GOT3 (cell line): ENCODE results near the gene STN1.

Experiments
- DNase-seq: peaks from one replicate; lab custom pipeline; 2025; ENCODE audit warnings: mixed read lengths; lab: John Stamatoyannopoulos, UW

The STN1 gene

DNA sequence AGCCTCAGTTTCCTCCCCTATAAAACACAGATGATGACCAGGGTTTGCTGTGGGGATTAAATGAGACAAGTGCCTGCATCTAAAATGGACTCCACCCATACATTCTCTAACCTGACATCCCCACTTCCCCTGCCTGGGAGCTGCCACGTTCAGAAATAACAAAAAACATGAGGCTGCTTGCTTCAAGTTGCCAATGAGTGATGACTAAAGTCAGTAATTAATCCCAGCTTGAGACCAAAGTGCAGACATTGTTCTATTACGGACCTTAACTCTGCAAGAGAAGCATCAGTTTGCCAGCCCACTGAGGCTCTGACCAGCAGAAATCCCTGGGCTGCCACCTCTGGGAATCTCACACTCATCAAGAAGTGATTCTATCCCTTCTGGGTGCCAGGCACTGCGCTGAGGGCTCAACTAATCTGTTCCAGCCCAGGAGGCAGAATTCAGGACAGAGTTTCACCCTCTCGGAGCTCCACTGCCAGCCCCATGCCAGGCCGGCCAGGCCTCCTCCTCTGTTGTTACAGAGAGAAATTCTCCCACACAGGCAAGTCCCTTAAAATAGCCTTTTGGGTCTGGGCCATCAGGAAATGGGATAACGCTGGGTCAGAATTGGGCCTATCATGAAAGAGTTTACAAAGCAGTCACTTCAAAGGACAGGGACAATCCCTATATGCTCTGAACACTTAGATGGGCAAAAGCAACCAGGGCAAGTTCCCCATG lies 74.0 kb downstream of the STN1 start:
- DNase-seq = no peak

DNA sequence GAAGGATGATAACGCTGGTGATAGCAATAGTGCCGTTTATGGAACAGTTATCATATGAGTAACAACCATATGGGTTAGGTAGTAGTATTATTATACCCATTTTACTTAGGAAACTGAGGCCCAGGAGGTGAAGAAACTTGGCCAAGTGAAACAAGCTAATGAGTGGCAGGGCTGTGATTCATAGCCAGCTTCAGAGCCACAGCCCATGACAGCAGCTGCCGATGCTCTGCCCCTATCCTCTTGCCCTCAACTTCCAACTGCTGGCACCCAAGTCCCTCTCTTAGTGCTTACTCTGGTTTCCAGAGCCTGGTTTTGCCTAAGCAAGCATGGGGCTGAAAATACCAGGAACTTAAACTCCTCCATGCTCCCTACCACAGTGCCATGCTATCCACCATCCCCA lies 74.9 kb downstream of the STN1 start:
- no peak for DNase-seq

DNA sequence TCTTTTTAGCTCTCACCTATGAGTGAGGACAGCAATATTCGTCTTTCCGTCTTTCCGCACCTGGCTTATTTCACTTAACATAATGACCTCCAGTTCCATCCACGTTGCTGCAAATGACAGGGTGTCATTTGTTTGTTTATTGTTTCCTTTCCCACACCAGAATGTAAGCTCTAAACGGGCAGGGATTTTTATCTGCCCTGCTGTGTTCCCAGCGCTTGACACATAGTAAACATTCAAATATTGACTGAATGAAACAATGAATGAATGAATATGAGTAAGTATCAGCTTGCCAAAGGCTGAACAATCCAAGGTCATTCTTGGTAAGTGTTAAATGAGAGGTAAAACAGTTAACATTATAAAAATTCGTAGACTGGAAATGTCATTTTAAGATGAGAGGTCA lies 75.4 kb downstream of the STN1 start:
- no peak for DNase-seq

DNA sequence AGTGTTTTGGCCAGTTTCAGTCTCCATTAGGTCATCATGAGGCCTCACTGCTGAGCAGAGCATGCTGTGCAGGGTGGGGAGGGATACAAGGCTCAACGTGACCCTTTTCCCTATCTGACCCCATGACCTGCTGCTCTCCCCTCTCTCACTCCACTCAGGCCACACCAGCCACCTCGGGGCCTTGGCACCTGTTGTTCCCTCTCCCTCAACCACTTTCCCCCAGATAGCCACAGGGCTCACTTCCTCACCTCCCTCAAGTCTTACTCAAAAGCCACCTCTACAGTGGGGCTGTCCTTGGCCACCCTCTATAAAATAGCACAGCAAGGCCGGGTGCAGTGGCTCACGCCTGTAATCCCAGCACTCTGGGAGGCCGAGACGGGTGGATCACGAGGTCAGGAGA lies 76.5 kb downstream of the STN1 start:
- no peak for DNase-seq

DNA sequence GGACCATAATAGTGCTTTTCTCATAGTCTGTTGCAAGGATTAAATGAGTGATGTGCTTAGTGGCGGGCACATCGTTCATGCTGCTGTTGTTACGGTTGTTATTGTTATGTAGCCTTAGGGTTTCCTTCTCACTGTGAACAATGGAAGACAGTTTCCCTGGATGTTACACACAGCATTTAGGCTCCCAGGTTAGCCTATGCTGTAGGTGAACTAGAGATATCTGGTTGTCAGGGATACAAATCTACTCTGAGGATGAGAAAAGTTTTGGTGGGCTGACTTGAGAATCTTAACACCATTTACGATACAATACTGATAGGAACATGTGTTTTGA lies 77.3 kb downstream of the STN1 start:
- no peak for DNase-seq

DNA sequence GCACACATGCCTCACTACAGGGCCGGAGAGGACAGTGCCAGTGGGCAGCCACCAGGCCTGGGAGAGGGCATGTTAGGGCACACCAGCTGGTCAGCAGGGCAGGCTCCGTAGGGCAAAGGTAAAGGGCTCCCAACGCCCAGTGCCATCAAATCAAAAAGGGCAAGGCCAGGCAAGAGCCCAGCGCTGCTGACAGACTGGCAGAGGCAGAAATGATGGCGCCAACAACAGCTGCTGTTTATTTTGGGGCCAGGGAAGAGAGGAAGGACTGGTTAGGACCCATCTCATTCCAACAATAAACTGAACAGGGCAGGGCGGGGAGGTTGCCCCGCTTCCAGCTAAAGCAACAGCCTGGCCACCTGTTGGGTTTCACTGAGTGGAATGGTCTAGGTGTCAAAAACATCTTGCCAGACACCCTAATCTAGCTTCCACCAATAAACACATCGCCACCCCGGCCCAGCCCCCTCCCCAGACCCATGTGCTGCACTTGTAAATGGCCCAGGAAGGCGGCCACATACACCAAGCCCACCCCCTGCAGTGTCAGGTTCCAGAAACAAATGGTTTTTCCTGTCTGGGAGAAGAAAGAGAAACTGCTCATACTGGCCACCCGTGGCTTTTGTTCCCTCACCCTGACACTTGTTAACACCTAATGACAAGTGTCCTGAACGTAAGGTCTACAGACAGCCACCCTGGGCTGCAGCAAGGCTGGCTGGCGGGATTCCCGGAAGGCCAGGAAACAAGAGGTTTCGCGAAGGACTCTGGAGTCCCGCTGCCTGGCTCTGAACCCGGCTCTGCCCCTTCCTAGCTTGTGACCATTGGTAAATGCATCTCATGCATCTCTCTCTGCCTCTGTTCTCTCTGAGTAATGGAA lies 77.9 kb downstream of the STN1 start:
- no peak for DNase-seq

DNA sequence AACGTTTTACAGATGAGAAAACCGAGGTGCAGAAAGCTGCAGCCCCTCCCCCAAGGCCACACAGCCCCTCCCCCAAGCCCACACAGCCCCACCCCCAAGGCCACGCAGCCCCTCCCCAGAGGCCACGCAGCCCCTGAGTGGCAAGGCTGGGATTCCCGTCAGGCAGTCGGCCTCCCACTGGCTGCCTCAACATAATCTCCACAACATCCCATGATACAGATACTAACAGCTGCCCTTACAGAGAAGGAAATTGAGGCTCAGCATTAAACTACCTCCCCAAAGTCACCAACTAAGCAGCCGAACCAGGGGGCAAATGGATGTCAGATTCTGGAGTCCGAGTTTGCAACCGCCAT lies 78.5 kb downstream of the STN1 start:
- DNase-seq = no peak

DNA sequence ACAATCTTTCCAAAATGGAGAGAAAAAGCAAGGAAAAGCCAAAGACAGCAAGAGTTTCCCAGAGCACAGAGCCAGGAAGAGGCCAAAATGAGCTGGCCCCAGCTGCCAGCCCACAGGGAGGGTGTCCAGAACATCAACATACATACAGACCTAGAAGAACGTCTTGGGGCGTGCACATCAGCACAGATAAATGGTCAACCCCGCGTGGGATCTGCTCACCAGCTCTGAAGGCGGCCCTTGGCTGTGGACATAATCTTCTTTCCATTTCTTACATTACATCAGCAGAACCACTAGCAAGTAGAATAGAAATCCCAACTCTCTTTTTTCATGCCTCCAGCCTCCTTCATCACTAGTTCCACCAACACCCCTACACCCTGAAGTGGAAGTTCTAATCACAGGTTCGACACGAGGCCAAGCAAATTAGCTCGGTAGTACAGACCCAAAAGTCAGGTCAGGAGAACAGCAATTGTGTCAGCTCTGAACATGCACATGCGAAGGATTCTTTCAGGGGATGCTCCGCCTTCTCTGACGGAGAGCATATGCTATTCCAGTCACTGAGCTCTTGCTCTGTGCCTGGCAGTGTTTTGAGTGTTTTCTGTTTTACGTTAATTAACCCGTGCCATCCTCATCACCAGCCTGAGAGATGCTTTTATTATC lies 79.0 kb downstream of the STN1 start:
- no peak for DNase-seq

DNA sequence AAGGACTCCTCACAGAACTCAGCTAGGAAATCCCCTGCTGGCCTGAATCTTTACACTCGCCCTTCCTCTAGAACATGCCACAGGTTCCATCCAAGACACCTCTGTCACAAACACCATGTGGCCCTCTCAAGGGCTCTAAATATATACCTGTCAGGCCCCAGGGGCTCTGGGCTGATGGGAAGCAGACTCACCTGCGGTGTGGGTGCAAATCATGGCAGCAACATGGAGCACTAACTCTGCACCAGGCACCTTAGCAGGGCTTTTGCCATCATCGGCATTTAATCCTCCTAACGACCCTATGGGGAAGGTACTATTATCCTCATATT lies 80.0 kb downstream of the STN1 start:
- DNase-seq = no peak

DNA sequence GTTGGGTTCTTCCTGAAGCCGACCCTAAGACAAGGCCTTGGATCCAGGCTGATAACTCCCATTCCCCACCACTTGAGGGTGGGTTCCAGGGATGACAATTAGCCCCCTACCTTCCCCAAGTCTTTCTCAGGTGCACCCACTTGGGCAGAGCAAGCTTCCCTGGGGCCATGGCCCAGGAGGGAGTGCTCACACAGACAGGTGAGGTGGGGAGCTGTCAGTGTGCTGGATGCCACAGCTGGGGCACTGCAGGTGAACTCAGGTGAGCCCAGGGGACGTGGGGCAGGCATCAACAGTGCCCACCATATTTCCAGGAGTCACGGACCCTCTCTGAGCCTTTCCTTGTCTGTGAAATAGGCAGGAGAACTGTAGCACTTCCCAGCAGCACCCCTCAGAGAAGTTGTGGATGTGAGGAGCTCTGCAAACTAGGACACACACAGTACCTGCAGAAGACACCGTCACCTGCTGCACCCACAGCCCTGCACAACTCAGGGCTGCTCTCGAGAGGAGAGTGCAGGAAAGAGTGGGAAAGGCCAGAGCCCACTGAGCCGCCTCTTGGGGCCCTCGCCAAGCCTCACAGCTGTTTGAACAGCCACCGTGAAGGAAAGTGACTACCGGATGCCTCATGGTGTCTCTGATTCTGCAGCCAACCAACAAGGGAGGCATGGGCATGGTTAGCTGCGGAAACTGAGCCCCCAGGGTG lies 80.5 kb downstream of the STN1 start:
- DNase-seq = no peak

DNA sequence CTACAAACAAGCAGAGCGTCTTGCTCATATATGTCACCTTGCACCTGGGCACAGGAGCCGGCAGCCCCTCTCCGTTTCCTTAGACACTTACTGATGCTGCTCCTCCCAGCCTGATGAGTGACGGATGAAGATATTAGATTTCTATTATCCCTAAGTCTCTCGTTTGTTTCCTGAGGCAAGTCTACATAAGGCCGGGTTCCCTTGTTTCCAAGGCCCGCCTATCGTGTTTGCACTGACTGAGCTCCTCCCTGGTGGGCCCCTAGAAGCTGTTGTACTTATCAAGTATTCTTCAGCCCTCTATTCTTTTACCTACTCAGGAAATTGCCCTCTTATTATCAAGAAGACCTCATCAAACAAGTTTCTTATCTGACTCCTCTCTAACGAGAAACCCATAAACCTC lies 81.1 kb downstream of the STN1 start:
- no peak for DNase-seq

DNA sequence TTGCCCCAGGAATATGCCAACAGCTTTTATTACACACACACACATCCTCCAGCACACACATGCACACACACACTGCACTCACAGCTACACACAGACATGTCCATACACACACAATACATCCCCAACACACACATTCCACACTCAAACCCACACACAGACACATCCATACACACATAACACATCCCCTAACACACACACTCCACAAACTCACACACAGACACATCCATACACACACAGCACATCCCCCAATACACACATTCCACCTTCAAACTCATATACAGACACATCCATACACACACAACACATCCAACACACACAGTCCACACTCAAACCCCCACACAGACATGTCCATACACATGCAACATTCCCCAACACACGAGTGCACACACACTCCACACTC lies 81.7 kb downstream of the STN1 start:
- DNase-seq = no peak

DNA sequence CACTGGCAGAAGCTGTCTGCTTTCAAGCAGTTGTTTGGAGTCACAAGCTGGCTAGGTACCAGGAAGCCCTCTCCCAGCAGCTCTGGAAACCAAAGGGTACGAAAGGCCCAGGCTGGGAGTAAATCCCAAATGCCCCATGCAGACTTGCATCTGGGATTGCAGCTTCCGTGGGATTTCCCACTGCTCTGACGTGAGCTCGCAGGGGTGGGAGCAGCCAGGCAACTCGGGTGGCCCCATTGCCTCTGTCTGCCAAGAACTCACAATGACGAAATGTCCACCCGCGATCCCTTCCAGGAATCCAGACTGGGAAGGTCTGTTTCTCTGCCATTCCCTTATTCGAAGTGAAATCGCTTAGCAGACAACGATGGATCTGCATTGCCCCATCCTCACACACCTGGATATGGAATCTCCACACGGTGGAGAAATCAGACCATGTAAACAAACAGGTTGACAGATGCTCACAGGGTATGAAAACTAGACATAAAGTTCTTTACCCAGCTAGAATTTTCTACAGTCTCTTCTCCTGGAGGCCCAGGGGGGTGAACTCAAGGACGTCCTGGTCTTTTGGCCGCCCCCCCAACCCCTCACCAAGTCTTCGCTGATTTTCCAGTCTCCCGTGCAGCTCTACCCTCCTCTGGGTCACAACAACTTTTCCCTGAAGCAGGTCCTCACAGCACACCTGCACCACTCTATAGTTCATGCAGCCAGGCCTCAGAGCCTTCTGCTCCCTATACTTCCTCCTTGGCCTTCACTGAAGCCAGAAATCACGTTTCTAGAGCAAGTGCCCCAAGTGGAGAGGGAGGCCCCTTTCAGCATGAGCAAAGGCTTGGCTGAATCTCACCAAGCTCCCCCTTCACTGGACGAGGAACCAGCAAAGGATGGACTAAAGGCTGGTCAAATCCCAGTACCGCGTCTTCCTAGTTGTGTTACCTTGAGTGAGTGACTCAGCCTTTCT lies 82.6 kb downstream of the STN1 start:
- no peak for DNase-seq

DNA sequence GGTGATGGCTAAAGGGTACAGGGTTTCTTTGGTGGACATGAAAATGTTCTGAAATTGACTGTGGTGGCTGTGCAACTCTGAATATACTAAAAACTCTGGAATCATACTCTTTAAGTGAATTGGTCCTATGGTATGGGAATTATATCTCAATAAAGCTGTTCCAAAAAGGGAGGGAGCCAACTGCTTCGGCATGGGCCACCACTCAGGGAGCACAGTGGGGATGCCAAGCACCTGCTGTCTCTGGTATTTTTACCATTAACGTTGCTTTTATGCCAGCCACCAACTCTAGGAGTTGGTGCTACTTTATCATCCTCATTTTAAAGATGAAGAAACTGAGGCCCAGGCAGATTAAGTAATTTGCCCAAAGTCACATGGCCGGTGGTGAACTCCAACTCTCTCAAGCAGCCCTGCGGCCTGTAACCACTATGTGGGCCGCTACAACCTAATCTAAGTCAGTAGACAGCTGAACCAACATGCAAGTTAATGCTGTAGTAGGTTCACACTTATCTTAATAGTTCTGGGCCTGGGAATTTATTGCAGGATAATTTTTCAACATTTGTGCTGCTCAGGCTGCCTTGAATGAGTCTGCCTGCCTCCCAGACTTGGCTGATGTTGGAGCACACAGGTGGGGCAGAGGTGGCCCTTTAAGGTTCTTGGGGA lies 83.4 kb downstream of the STN1 start:
- no peak for DNase-seq

DNA sequence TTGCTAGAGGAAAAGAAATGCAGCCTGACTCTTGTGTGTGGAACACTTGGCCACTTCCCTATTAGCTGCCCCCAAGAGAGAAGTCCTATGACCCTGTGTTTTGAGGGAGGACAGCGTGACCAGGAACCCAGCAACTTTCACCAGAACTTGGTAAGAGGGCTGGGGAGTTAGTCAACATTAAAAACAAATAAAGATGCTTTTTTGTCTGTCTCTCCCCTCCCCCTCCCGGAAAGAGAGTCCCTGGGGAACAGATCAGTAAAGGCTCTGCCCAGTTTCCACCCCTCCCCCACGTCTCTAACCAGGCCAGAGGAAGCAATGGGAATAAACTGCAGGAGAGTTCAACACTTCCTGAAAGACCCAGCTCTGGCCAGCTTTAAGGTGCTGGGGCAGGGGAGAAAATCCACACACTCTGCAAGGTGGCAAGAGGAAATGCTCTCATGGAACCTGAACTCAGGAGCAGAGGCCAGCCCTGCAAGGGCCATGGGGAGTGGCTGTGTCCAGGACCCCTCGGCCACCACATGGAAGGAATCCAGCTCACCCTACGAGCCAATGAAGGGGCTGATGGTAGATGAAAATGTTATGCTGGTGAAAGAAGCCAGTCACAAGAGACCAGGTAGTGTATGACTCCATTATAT lies 84.1 kb downstream of the STN1 start:
- no peak for DNase-seq

DNA sequence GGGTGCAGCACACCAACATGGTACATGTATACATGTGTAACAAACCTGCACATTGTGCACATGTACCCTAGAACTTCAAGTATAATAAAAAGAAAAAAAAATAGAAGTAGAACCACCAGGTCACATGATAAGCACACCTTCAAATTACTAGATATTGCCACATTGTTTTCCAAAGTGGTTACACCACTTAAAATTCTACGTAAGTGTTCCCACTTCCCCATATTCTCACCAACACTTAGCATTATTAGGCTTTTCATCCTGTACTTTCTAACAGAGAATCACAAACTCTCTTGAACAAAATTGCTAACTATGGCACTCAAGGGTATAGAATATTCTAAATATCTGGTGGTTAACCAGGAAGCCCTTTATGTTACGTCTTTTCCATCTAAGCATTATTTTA lies 85.2 kb downstream of the STN1 start:
- DNase-seq = no peak
